Suprapubic skin (tissue), 4 donors: Measurements from ENCODE around the gene JCHAIN.

Experiments used
- CTCF ChIP-seq, 2 donors: fragments of 200-600 bp in 1 of 2; fragments of 450-650 bp in 1 of 2; sonication (generic) in 1 of 2; IDR thresholded peaks; one replicate each; pipeline ENCODE4 v1.5.1; 2016 to 2019; ENCODE audit warnings: antibody characterized with exemption in 2 of 2, mild to moderate bottlenecking in 1 of 2, moderate library complexity in 1 of 2
- EP300 ChIP-seq: sonication (generic); formaldehyde crosslinking; IDR thresholded peaks from one replicate; pipeline ENCODE4 v1.6.1; 2017; ENCODE audit warnings: antibody characterized with exemption
- POLR2AphosphoS5 ChIP-seq, 3 donors: sonication (generic); formaldehyde crosslinking; IDR thresholded peaks; one replicate each; pipeline ENCODE4 v1.6.1; 2017; ENCODE audit warnings: antibody characterized with exemption in 3 of 3

- TF ChIP-seq CTCF (IDR thresholded peaks at IDR 0.05) (no peak), EP300 (no peak), POLR2AphosphoS5 (IDR thresholded peaks at IDR 0.05) (no peak)
Measured at GRCh38 chr4:70657326-70657725, 9.0 kb downstream of the JCHAIN start.
